Peyer's patch (tissue), 4 donors: ENCODE measurements around the gene MSI2. TPM values are rescaled to one million over a fixed set of nuclear protein-coding genes. Genes with fewer than 3 reads are reported as not detected.

ENCODE experiments used
- DNase-seq, 3 donors: peaks; one replicate each; pipeline ENCODE4 v3.0.0-alpha.2; 2017 to 2019
- H3K27ac ChIP-seq, 4 donors: fragments of 200-600 bp; sonication (generic); one replicate each; pipeline ENCODE4 v1.5.1; 2016 to 2019
- H3K27me3 ChIP-seq, 2 donors: fragments of 200-600 bp; sonication (generic); one replicate each; pipeline ENCODE4 v1.5.1; 2019
- H3K36me3 ChIP-seq, 3 donors: fragments of 200-600 bp; sonication (generic); one replicate each; pipeline ENCODE4 v1.5.1; 2016 to 2019
- H3K4me1 ChIP-seq, 4 donors: fragments of 200-600 bp; sonication (generic); one replicate each; pipeline ENCODE4 v1.5.1; 2016 to 2019
- H3K4me3 ChIP-seq, 4 donors: fragments of 200-600 bp; sonication (generic); 1 replicate in 3 of 4; 2 replicates in 1 of 4; pipeline ENCODE4 v1.5.1; 2016 to 2019; ENCODE audit warnings: mild to moderate bottlenecking in 1 of 4
- H3K9me3 ChIP-seq, 4 donors: fragments of 200-600 bp; sonication (generic); one replicate each; pipeline ENCODE4 v1.5.1; 2016 to 2019; ENCODE audit warnings: mild to moderate bottlenecking in 1 of 4
- POLR2A ChIP-seq, 2 donors: fragments of 450-650 bp; IDR thresholded peaks; one replicate each; pipeline ENCODE4 v1.5.1; 2017; ENCODE audit warnings: antibody characterized with exemption in 2 of 2, mild to moderate bottlenecking in 2 of 2, moderate library complexity in 2 of 2
- total RNA-seq, 4 donors: library from RNA; depleted of rRNA; stranded (reverse); fragments of >200 nt; gene quantifications; one replicate each; pipeline ENCODE4 v1.1.0, GENCODE V29; 2016
- TF ChIP-seq, protein P1 (sequence below), 6 experiments: fragments of 450-650 bp in 4 of 6; fragments of 200-600 bp in 2 of 6; sonication (generic) in 1 of 6; IDR thresholded peaks; one replicate each; pipeline ENCODE4 v1.5.1; 2017 to 2019; ENCODE audit warnings: antibody characterized with exemption in 6 of 6, mild to moderate bottlenecking in 3 of 6, moderate library complexity in 1 of 6

MSI2 gene
- total RNA-seq, 4 donors from 2014 or later, result 25.9 to 39.0 (median 29.2) TPM

DNA sequence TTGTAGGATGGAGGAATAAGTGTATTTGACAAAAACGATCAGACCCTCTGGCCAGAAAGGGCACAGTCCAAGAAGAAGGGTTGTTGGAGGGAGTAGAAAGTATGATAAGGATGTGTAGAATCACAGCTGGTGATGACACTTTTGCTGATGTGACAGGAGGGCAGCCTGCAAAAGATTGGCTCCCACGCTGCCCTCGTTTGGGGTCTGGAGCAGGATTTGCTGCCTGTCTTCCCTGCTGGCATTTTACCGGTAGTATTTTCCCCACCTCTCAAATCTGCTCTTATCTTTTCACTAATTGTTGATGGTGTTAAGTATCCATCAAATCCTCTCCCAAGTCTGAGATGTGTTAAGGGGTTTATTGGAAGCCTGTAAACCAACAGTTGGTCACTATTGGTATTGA is 280.0 kb downstream of the MSI2 start:
- H3K36me3 ChIP-seq, result no peaks in the 10 kb centered on the region
- H3K4me3 ChIP-seq, result no peak overlapping the region
- H3K27me3 ChIP-seq, result no peaks in the 10 kb centered on the region
- TF ChIP-seq, protein P1, sequence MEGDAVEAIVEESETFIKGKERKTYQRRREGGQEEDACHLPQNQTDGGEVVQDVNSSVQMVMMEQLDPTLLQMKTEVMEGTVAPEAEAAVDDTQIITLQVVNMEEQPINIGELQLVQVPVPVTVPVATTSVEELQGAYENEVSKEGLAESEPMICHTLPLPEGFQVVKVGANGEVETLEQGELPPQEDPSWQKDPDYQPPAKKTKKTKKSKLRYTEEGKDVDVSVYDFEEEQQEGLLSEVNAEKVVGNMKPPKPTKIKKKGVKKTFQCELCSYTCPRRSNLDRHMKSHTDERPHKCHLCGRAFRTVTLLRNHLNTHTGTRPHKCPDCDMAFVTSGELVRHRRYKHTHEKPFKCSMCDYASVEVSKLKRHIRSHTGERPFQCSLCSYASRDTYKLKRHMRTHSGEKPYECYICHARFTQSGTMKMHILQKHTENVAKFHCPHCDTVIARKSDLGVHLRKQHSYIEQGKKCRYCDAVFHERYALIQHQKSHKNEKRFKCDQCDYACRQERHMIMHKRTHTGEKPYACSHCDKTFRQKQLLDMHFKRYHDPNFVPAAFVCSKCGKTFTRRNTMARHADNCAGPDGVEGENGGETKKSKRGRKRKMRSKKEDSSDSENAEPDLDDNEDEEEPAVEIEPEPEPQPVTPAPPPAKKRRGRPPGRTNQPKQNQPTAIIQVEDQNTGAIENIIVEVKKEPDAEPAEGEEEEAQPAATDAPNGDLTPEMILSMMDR (IDR thresholded peaks at IDR 0.05), result no peak
- TF ChIP-seq POLR2A (IDR thresholded peaks at IDR 0.05), result no peak
- no peak for DNase-seq
- no peaks in the 10 kb centered on the region for H3K9me3 ChIP-seq
- H3K4me1 ChIP-seq, result peaks cover 0 to 34% (median 7%) of the 10 kb centered on the region in 4 donors
- peak overlapping the region in 1 of 4 donors; percentile 62 for H3K27ac ChIP-seq

DNA sequence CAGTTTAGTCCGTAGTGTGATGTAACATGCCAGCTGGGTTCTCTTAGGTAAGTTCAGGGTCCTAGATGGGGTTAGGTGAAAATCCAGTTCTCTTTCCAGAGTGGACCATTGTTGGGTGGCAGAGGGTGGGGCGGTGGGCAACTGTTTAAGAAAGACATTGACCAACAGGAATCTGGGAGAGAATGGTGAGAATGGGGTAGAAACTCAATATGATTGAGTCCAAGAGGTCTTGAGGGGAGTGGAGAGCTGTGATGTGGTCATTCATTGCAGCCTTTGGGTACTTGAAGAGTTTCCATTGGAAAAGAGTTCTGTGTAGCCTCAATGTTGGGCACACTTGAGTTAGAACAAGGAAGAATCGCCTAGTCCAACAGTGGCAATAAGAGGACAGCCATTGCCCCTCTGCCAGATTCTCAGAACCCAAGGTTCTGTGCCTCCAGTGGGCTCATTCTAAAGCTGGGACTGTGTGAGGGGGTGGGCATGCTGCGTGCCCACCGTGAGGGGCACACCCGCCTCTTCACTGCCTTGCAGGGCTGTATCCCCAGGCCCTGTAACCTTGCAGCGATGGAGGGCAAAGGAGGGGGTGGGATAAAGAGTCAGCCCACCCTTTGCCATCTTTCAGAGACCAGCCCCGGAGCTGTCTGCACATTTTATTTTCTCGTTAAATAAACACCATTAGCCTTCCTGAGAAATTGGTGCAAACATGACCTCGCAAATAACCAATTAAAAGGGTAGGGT is 280.6 kb downstream of the MSI2 start:
- Histone ChIP-seq H3K4me3 (no peak overlapping the region), H3K36me3 (no peaks in the 10 kb centered on the region), H3K4me1 (peaks cover 0 to 34% (median 7%) of the 10 kb centered on the region in 4 donors), H3K27me3 (no peaks in the 10 kb centered on the region), H3K9me3 (no peaks in the 10 kb centered on the region), H3K27ac (no peak overlapping the region)
- DNase-seq, result no peak
- no peak for TF ChIP-seq POLR2A (IDR thresholded peaks at IDR 0.05)
- TF ChIP-seq, protein P1 (IDR thresholded peaks at IDR 0.05), result no peak

DNA sequence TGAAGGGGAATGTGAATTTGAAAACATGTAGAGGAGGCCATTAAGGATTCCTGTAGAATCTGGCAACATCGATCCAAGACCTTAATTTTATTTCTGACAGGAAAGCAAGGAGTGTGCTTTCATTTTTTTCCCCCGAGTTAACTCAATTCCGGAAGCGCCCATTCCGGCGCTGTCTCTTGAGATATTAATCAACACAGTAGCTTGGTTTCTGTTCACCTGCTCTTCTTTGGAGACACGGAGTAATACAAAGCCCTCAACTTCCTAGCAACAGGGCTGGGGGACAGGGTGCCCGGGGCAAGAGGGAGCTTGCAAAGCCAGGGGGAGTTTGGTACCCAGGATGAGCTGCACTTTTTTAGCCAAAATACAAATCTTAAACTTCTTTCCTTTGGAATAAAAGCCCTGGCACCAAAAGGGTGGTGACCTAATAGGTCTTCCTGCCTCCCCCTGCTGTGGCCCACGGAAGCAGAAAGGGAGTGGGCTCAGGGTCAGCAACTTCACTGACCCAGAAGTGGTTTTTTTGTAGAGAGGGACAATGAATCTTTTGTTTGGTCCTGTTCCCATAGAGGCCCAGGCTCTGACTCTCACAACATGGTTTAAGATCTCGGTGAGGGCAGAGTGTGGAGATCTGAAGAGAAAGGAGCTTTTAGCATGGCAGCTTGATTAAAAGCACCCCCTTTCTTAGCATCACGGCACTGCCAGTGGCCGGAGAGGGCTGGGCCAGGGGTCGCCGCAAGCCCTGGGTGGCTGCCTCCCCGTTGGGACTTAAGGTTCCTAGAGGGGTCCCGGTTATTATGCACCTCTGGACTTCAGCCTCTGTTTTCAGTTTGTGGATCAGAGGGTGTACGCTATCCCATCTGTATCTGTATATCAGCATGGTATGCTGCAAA is 281.4 kb downstream of the MSI2 start:
- no peak for DNase-seq
- Histone ChIP-seq H3K9me3 (no peaks in the 10 kb centered on the region), H3K4me1 (peaks cover 0 to 34% (median 7%) of the 10 kb centered on the region in 4 donors), H3K27ac (peak overlapping the region in 1 of 4 donors; percentile 3), H3K27me3 (no peaks in the 10 kb centered on the region), H3K36me3 (no peaks in the 10 kb centered on the region), H3K4me3 (no peak overlapping the region)
- TF ChIP-seq POLR2A (IDR thresholded peaks at IDR 0.05), result no peak
- TF ChIP-seq, protein P1 (IDR thresholded peaks at IDR 0.05), result no peak

DNA sequence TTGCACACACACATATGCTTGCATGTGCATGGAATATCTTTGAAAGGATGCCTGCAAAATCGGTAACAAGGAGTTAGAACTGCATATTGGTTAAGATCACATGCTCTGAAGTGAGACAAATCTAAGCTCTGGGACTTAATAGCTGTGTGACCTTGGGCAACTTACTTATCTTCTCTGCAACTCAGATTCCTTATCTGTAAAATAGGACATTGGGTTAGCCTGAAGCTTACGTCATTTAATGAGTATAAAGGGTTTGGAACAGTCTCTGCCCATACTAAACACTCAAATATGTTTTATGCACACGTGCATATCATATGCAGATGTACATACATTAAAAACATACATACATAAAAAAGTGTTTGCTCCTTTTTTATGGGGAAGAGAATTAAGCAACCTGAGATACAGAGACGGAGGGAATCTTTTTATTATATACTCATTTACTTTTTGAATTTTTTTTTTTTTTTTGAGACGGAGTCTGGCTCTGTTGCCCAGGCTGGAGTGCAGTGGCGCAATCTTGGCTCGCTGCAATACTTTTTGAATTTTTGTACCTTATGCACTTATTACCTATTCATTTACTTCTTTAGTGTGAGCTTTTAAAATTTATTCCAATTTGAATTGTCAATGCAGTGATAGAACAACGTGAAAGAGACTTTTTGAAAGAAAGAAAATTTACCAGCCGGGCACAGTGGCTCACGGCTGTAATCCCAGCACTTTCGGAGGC is 282.6 kb downstream of the MSI2 start:
- Histone ChIP-seq H3K27ac (peak overlapping the region in 1 of 4 donors; percentile 3), H3K36me3 (no peaks in the 10 kb centered on the region), H3K4me1 (peaks cover 0 to 35% (median 7%) of the 10 kb centered on the region in 4 donors), H3K4me3 (no peak overlapping the region), H3K9me3 (no peaks in the 10 kb centered on the region), H3K27me3 (no peaks in the 10 kb centered on the region)
- no peak for DNase-seq
- TF ChIP-seq, protein P1 (IDR thresholded peaks at IDR 0.05), result no peak
- TF ChIP-seq POLR2A (IDR thresholded peaks at IDR 0.05), result no peak

DNA sequence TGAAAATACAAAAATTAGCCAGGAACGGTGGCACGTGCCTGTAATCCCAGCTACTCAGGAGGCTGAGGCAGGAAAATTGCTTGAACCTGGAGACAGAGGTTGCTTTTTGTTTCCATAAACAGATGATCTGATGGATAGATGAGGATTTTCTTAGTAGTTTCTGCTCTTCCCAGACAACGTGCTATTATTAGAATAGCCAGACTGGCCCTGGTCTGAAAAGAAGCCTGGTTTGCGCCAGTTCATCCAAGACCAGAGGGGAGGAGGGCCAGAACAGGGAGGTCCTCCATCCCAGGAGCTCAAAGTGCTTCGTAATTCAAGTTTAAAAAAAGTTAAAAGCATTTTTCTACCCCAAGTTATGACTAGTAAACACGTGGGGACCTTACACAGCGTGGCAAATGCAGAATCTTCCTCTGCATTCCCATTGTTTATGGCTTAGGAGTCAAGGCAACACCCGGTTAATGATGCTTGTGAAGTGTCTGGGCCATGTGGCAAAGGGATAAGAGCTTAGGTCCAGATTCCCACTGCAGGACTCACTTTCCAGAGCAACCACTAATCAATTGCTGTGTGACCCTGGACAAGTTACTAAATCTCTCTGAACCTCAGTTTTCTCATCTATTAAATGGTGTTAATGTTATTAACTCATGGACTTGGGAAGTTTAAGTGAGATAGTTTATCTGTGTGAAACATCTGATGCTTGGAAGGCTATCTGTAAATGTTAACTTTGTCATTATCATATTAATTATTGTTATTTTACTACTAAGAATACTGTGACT is 283.4 kb downstream of the MSI2 start:
- Histone ChIP-seq H3K27ac (no peak overlapping the region), H3K27me3 (no peaks in the 10 kb centered on the region), H3K4me3 (no peak overlapping the region), H3K9me3 (no peaks in the 10 kb centered on the region), H3K36me3 (no peaks in the 10 kb centered on the region), H3K4me1 (peaks cover 0 to 43% (median 7%) of the 10 kb centered on the region in 4 donors)
- no peak for DNase-seq
- no peak for TF ChIP-seq POLR2A (IDR thresholded peaks at IDR 0.05)
- TF ChIP-seq, protein P1 (IDR thresholded peaks at IDR 0.05), result no peak
